Progenitor cell of endocrine pancreas (in vitro differentiated cells): ENCODE results near the gene TMPRSS15. TPM values are rescaled to one million over a fixed set of nuclear protein-coding genes. Genes with fewer than 3 reads are reported as not detected.
"Not testable (repeated sequence)": the region's sequence is repeated elsewhere in the genome, so short reads cannot be mapped to it uniquely, and the experiment has no call there.

Source experiments
- DNase-seq: peaks from one replicate; pipeline ENCODE4 v3.0.0; 2021; ENCODE audit warnings: low spot score; ENCODE audit not compliant: unreplicated experiment
- H3K27ac Mint-ChIP-seq: 2 replicates; pipeline ENCODE4 v1.8.0; 2021; ENCODE audit warnings: mild to moderate bottlenecking, moderate library complexity, mixed read lengths
- H3K27me3 Mint-ChIP-seq: 2 replicates; pipeline ENCODE4 v1.8.0; 2021; ENCODE audit warnings: mixed read lengths
- H3K36me3 Mint-ChIP-seq: 2 replicates; pipeline ENCODE4 v1.8.0; 2022; ENCODE audit warnings: mixed read lengths; ENCODE audit not compliant: insufficient read depth
- H3K4me1 Mint-ChIP-seq: 2 replicates; pipeline ENCODE4 v1.8.0; 2021; ENCODE audit warnings: low read depth, mixed read lengths
- H3K4me3 Mint-ChIP-seq: 2 replicates; pipeline ENCODE4 v1.8.0; 2021; ENCODE audit warnings: low read depth, mild to moderate bottlenecking, moderate library complexity, mixed read lengths
- H3K9me3 Mint-ChIP-seq: 2 replicates; pipeline ENCODE4 v1.8.0; 2021; ENCODE audit warnings: low read depth, mixed read lengths
- total RNA-seq: library from RNA; stranded (reverse); gene quantifications from 2 replicates; pipeline ENCODE4 v1.2.1, GENCODE V29; 2021
- TF ChIP-seq, protein P1 (sequence below): fragments of 200-600 bp; sonication (generic); IDR thresholded peaks from one replicate; pipeline ENCODE4 v1.5.0; 2021; ENCODE audit warnings: antibody characterized with exemption, mild to moderate bottlenecking; ENCODE audit not compliant: unreplicated experiment

The TMPRSS15 gene
- total RNA-seq, 1 donor from 2014 or later = not detected

DNA sequence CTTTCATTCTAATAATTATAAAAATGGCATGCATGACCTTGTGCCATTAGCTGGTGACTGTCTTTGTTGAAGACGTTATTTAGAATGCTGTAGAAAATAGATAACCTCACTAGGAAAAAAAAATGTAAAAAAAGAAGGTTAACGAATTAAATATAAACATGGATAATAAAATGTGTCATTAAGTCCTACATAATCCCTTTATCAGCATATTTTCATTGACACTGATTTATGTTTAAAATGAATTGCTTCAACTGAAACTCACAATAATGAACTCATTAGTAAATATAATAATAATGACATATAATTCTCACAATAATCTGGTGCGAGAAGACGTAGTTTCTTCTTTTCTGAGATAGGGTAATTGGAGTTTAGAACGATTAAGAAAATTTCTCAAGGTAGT, 4.7 kb downstream of the TMPRSS15 start:
- H3K27me3 Mint-ChIP-seq = no peaks in the 10 kb centered on the region
- TF ChIP-seq, protein P1, sequence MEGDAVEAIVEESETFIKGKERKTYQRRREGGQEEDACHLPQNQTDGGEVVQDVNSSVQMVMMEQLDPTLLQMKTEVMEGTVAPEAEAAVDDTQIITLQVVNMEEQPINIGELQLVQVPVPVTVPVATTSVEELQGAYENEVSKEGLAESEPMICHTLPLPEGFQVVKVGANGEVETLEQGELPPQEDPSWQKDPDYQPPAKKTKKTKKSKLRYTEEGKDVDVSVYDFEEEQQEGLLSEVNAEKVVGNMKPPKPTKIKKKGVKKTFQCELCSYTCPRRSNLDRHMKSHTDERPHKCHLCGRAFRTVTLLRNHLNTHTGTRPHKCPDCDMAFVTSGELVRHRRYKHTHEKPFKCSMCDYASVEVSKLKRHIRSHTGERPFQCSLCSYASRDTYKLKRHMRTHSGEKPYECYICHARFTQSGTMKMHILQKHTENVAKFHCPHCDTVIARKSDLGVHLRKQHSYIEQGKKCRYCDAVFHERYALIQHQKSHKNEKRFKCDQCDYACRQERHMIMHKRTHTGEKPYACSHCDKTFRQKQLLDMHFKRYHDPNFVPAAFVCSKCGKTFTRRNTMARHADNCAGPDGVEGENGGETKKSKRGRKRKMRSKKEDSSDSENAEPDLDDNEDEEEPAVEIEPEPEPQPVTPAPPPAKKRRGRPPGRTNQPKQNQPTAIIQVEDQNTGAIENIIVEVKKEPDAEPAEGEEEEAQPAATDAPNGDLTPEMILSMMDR = no peak
- no peak for DNase-seq
- peaks cover 12% of the 10 kb centered on the region for H3K9me3 Mint-ChIP-seq
- no peak overlapping the region for H3K4me3 Mint-ChIP-seq
- H3K36me3 Mint-ChIP-seq = no peaks in the 10 kb centered on the region
- H3K4me1 Mint-ChIP-seq = no peaks in the 10 kb centered on the region
- H3K27ac Mint-ChIP-seq = no peak overlapping the region

DNA sequence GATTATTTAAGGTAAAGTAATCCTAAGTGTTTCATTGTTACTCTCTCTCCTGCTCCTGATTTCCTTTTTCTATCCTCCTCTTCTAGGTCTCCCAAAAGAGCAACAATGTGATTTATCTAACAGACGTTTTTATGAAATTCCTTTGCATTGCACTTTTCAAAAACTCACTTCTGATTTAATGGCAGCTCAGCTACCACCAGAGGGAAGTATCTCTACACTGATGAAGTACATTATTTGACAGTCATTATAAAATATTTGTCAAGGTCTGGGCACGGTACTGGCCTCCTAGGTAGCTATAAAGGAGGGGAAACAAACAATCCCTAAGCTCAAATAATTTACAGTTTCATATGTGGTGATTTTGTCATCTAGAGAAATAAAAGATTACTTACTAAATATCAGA, 15.6 kb downstream of the TMPRSS15 start:
- Mint-ChIP-seq H3K27me3 (no peaks in the 10 kb centered on the region), H3K36me3 (peaks cover 2% of the 10 kb centered on the region), H3K4me3 (no peak overlapping the region), H3K4me1 (no peaks in the 10 kb centered on the region), H3K27ac (no peak overlapping the region), H3K9me3 (peaks cover 13% of the 10 kb centered on the region)
- DNase-seq = no peak
- TF ChIP-seq, protein P1 = no peak

DNA sequence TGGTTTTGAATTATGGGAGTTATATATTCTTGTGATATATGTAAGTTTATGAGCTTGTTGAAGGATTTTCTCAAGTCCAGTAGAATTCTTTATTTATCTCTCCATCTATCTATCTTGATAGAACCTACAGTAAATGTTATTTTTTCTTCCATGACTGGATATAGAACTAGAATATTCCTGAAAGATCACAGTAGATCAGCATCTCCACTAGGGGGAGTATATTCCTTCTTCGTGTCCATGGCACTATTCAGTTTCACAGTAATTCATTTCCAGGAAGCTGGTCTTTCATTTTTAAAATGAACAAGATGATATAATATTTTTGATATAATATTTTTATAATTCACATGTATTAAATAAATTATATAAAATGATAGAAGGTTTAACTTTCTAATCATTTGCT, 18.8 kb downstream of the TMPRSS15 start:
- Mint-ChIP-seq H3K4me3 (no peak overlapping the region), H3K27ac (no peak overlapping the region), H3K36me3 (no peaks in the 10 kb centered on the region), H3K27me3 (no peaks in the 10 kb centered on the region), H3K4me1 (no peaks in the 10 kb centered on the region), H3K9me3 (no peaks in the 10 kb centered on the region)
- TF ChIP-seq, protein P1 = peak; percentile 70
- no peak for DNase-seq

DNA sequence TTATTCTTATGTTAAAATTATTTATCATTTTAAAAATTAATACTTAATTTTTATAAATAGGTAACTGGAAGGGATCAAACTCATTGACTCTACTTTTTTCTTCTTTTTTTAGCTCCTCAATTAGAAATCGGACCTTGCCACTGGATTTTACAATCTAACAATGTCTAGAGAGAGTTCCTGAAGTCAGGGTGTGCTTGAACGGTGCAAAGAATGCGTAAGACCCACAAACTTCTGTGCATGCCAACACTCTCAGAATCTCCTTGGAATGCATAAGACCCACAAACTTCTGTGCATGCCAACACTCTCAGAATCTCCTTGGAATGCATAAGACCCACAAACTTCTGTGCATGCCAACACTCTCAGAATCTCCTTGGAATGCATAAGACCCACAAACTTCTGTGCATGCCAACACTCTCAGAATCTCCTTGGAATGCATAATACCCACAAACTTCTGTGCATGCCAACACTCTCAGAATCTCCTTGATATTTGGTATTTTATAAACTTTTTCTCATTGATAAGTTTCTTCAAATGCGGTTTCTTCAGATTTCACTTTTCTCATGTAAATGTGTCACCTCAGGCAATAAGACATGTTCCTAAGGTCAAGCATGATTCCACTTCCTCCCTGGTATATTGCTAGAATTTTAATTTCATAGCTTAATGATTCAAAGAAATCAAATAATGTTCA, 20.5 kb downstream of the TMPRSS15 start:
- H3K36me3 Mint-ChIP-seq, H3K27me3 Mint-ChIP-seq, H3K4me3 Mint-ChIP-seq, H3K9me3 Mint-ChIP-seq, H3K27ac Mint-ChIP-seq, H3K4me1 Mint-ChIP-seq, DNase-seq: not testable (repeated sequence)

DNA sequence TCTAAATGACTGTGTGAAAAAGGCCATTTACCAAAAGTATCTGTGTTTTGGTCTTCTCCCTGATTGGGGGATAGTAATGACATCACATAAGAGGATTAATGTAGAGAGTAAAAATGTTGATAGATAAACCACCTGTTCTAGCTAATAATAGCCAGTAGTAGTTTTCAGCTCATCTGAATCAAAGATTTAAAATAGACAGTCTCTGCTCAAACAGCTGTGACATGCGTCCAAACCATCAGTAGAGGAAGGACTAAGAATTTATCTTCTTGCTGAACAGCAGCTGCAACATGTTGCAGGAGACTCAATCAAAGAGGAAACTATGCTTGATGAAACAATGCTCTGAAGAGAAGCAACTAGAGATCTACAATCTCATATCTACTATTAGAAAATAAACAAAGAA, 21.4 kb downstream of the TMPRSS15 start:
- no peak overlapping the region for H3K27ac Mint-ChIP-seq
- H3K36me3 Mint-ChIP-seq = no peaks in the 10 kb centered on the region
- H3K4me1 Mint-ChIP-seq = no peaks in the 10 kb centered on the region
- TF ChIP-seq, protein P1 = no peak
- no peaks in the 10 kb centered on the region for H3K9me3 Mint-ChIP-seq
- H3K4me3 Mint-ChIP-seq = no peak overlapping the region
- no peak for DNase-seq
- no peaks in the 10 kb centered on the region for H3K27me3 Mint-ChIP-seq

DNA sequence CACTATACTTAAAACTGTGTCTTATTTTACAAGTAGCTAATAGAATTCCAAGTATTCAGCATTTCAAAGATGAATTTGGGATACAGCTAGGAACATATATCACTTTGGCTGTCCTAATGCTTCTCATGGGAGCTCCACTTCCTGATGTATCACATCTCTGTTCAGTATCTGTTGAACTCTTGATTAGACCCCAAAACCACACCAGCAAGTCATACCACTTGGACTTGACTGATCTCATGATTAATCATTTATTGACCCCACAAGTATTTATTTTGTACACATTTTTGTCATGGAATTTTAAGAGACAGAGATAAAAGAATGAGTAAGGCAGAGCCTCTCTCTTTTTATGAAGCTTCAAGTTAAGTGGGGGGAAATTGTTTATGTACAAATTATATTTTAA, 30.0 kb downstream of the TMPRSS15 start:
- no peaks in the 10 kb centered on the region for H3K27me3 Mint-ChIP-seq
- DNase-seq = no peak
- TF ChIP-seq, protein P1 = no peak
- H3K36me3 Mint-ChIP-seq = no peaks in the 10 kb centered on the region
- H3K9me3 Mint-ChIP-seq = no peaks in the 10 kb centered on the region
- no peak overlapping the region for H3K27ac Mint-ChIP-seq
- H3K4me3 Mint-ChIP-seq = no peak overlapping the region
- no peaks in the 10 kb centered on the region for H3K4me1 Mint-ChIP-seq
